GM19328 (cell line): Measurements from ENCODE around the gene TSR1.

Experiments
- ATAC-seq: cut with Tn5 transposase; IDR thresholded peaks from one replicate; pipeline ENCODE4 v1.9.1; 2021; ENCODE audit warnings: mild to moderate bottlenecking, moderate library complexity; ENCODE audit not compliant: unreplicated experiment

TSR1 gene

GRCh38 chr17:2336215-2336851 is at the start of gene TSR1:
Gene TSR1 (minus strand): TSS chr17:2336457. CDS start chr17:2336427, 30 bp downstream.
- peak; percentile 68 for ATAC-seq

- ATAC-seq = no peak
These were observed 49.3 kb upstream of the TSR1 start for GRCh38 chr17:2385240-2386210.

- no peak for ATAC-seq
These were observed 48.3 kb upstream of the TSR1 start for GRCh38 chr17:2384439-2385127.

GRCh38 chr17:2383628-2384167 is 47.4 kb upstream of the TSR1 start:
- no peak for ATAC-seq

- ATAC-seq = no peak
These were observed 44.8 kb upstream of the TSR1 start for GRCh38 chr17:2380950-2381649.

- no peak for ATAC-seq
These were observed 44.1 kb upstream of the TSR1 start for GRCh38 chr17:2380226-2380922.

- no peak for ATAC-seq
These were observed 43.4 kb upstream of the TSR1 start for GRCh38 chr17:2379489-2380225.

- no peak for ATAC-seq
These were observed 42.6 kb upstream of the TSR1 start for GRCh38 chr17:2378905-2379304.

- no peak for ATAC-seq
These were observed 41.4 kb upstream of the TSR1 start for GRCh38 chr17:2377659-2378058.

GRCh38 chr17:2376107-2376506 is 39.9 kb upstream of the TSR1 start:
- no peak for ATAC-seq

- ATAC-seq = no peak
These were observed 39.1 kb upstream of the TSR1 start for GRCh38 chr17:2375406-2375805.

GRCh38 chr17:2374549-2375285 is 38.5 kb upstream of the TSR1 start:
- ATAC-seq = no peak

- ATAC-seq = no peak
These were observed 36.9 kb upstream of the TSR1 start for GRCh38 chr17:2373179-2373578.

- no peak for ATAC-seq
These were observed 36.4 kb upstream of the TSR1 start for GRCh38 chr17:2372681-2373080.

- ATAC-seq = no peak
These were observed 35.9 kb upstream of the TSR1 start for GRCh38 chr17:2372180-2372579.

GRCh38 chr17:2371183-2372130 is 35.2 kb upstream of the TSR1 start:
- no peak for ATAC-seq

GRCh38 chr17:2370211-2370589 is 33.9 kb upstream of the TSR1 start:
- no peak for ATAC-seq
